ENCODE results near the gene CDC27.
"Not testable (repeated sequence)": the region's sequence is repeated elsewhere in the genome, so short reads cannot be mapped to it uniquely, and the experiment has no call there.

The CDC27 gene

GRCh38 chr17:47218896-47219430, 29.9 kb upstream of the CDC27 start:
- no peak for DNase-seq

GRCh38 chr17:47217279-47217678, 28.2 kb upstream of the CDC27 start:
- not testable (repeated sequence) for DNase-seq

- DNase-seq, result not testable (repeated sequence)
These were observed 27.7 kb upstream of the CDC27 start for GRCh38 chr17:47216821-47217220.

- DNase-seq, result no peak
These were observed 25.8 kb upstream of the CDC27 start for GRCh38 chr17:47214931-47215330.

GRCh38 chr17:47213540-47213939, 24.4 kb upstream of the CDC27 start:
- DNase-seq, result no peak

GRCh38 chr17:47212458-47212857, 23.4 kb upstream of the CDC27 start:
- no peak for DNase-seq

- DNase-seq, result no peak
These were observed 21.7 kb upstream of the CDC27 start for GRCh38 chr17:47210779-47211178.

- DNase-seq, result no peak
These were observed 21.0 kb upstream of the CDC27 start for GRCh38 chr17:47210105-47210504.

GRCh38 chr17:47209499-47209898, 20.4 kb upstream of the CDC27 start:
- DNase-seq, result no peak

GRCh38 chr17:47208744-47209488, 19.8 kb upstream of the CDC27 start, which contains the start of gene MYL4:
MYL4 (plus strand) TSS chr17:47209348; CDS start chr17:47209423, 75 bp downstream.
- no peak for DNase-seq

GRCh38 chr17:47207143-47208067, 18.3 kb upstream of the CDC27 start:
- no peak for DNase-seq

GRCh38 chr17:47205419-47205963, 16.4 kb upstream of the CDC27 start:
- DNase-seq, result no peak

- DNase-seq, result no peak
These were observed 15.8 kb upstream of the CDC27 start for GRCh38 chr17:47204722-47205418.

GRCh38 chr17:47203984-47204721, 15.1 kb upstream of the CDC27 start:
- no peak for DNase-seq

- DNase-seq, result no peak
These were observed 12.1 kb upstream of the CDC27 start for GRCh38 chr17:47201166-47201565.

- no peak for DNase-seq
These were observed 11.2 kb upstream of the CDC27 start for GRCh38 chr17:47200325-47200664.

GRCh38 chr17:47199627-47200324, 10.7 kb upstream of the CDC27 start:
- DNase-seq, result no peak

GRCh38 chr17:47197821-47198220, 8.7 kb upstream of the CDC27 start:
- no peak for DNase-seq

- DNase-seq, result no peak
These were observed 4.9 kb upstream of the CDC27 start for GRCh38 chr17:47193931-47194511.

GRCh38 chr17:47192554-47192953, 3.5 kb upstream of the CDC27 start:
- DNase-seq, result no peak

- no peak for DNase-seq
These were observed 1.7 kb upstream of the CDC27 start for GRCh38 chr17:47190770-47191169.

Data from NCI-H526 treated with DMSO at 0.1 percent for 48 hours (cell line).